Measurements from ENCODE around the gene ITGB3.
"Not testable (repeated sequence)": the region's sequence is repeated elsewhere in the genome, so short reads cannot be mapped to it uniquely, and the experiment has no call there.

The ITGB3 gene

DNA sequence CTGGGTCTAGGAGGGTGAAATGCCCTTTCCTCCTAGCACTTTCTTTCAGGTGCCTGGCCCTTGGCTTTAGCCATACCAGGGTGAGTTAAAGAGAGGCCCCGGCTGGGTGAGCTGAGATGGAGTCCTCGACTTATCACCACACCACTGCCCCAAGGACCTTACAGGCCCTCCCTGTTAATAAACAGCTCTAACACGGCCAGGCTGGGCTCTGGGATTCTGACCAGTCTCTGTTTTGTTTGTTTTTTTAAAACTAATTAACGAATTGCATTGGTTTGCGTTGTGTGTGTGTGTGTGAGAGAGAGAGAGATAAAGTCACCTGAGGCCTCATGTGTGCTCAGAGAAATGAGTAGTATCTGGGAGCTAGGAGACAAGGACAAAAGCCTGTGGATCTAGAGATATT lies 30.2 kb upstream of the ITGB3 start:
- DNase-seq: no peak

GRCh38 chr17:47224077-47224476 lies 29.6 kb upstream of the ITGB3 start:
- DNase-seq: not testable (repeated sequence)

- no peak for DNase-seq
Measured at GRCh38 chr17:47224966-47225365, 28.7 kb upstream of the ITGB3 start.

- DNase-seq: peak; percentile 90
Measured at GRCh38 chr17:47225436-47225858, 28.2 kb upstream of the ITGB3 start.

- DNase-seq: peak; percentile 71
Measured at GRCh38 chr17:47225911-47226688, 27.5 kb upstream of the ITGB3 start.

- DNase-seq: no peak
Measured at GRCh38 chr17:47227862-47228261, 25.8 kb upstream of the ITGB3 start.

GRCh38 chr17:47229535-47230443 lies 23.8 kb upstream of the ITGB3 start:
- peak; percentile 94 for DNase-seq

- no peak for DNase-seq
Measured at GRCh38 chr17:47230864-47231263, 22.8 kb upstream of the ITGB3 start.

DNA sequence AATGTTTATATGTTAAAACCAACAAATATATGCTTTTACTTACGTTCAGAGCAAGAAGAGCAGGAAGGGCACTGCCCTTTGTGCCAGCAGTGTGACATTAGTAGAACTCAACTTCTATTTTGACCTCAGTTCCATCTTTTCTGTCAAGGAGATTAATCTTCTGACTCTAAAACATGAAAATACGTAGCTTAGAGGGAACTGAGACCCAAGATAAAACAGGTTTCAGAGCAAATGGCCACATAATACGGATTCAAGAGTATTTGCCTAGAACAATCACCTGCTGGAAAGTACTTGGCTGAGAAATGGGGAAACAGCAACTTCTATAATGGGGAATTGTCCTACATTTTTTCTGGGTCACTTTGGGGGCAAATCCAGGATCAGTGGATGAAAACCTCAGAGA lies 22.3 kb upstream of the ITGB3 start:
- no peak for DNase-seq

- no peak for DNase-seq
Measured at GRCh38 chr17:47231866-47232265, 21.8 kb upstream of the ITGB3 start.

DNA sequence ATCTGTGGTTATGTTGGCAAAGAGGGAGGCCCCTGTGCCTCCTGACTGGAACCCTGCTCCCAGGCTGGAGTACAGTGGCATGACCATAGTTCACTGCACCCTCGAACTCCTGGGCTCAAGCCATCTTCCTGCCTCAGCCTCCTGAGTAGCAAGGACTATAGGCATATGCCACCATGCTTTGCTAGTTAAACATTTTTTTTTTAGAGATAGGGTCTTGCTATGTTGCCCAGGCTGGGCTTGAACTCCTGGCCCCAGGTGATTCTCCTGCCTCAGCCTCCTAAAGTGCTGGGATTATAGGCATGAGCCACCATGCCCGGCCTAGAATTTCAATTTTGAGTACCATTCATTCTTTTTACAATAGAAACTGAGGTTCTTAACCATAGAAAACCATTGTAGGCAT lies 21.2 kb upstream of the ITGB3 start:
- no peak for DNase-seq

- DNase-seq: no peak
Measured at GRCh38 chr17:47235506-47235905, 18.1 kb upstream of the ITGB3 start.

GRCh38 chr17:47235923-47236322 lies 17.7 kb upstream of the ITGB3 start:
- no peak for DNase-seq

DNA sequence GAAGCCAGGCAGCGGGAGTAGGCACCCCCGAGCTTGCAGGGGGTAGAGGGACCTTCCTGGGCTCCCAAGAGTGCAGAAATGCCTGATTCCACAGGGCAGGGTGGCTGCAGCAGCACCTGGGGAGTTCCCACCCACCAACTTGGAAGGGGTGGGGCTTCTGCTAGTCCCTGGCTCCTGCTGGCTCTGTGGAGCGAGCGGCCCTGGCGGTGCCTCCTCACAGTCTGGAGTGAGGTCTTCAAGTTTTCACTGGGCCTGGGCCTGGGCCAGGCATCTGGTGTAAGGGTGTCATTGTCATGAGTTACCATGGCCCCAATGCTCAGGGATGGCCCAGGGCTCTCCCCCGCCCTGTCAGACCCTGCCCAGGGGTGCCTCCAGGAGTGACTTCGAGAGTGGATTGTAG lies 15.8 kb upstream of the ITGB3 start:
- DNase-seq: no peak

- DNase-seq: no peak
Measured at GRCh38 chr17:47238321-47239010, 15.2 kb upstream of the ITGB3 start.

DNA sequence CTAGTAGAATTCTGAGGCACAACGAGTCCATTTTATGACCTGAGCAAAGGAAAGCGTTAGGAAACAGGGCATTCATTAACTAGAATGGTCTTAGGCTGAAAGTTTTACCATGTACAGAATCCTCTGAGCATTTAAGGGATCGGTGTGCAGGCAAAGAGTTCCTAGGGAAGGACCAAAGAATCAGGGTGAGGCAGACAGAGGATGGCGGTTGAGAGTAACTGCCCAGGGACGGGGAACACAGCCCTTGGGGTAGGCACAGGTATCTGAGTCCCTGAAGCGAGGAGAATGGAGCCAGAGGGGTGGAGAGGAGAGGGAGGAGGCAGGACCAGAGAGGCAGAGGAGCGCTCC lies 14.0 kb upstream of the ITGB3 start:
- DNase-seq: no peak

DNA sequence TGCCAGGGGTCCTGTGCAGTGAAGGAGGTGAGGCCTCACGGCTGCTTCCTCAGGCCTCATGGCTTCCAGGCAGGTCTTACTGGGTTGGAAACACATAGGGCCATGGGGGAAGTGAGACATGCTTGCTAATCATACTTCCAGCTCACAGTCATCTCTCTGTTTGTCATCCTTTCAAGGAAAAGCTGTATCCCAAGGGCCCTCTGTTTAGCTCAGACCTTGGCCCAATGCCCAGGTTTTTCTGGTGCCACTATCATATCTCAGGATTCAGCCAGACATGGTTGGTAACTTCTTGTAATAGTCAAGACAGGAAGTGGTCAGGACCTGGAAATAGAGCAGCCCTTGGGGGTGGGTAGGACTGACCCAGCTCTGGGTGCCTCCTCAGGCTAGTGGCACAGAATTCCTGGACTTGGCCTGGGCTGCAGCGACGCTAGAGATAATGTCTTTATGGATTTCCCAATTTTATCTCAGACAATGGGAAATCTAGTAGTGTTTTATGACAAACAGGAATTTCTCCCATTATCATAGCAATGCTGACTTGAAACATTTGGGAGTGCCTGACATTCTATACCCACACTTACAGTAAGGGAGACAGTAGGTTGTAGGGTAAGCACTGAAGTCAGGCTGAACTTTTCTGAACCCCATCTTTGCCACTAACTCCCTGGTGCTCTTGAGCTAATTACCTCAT lies 13.5 kb upstream of the ITGB3 start:
- DNase-seq: peak; percentile 96

DNA sequence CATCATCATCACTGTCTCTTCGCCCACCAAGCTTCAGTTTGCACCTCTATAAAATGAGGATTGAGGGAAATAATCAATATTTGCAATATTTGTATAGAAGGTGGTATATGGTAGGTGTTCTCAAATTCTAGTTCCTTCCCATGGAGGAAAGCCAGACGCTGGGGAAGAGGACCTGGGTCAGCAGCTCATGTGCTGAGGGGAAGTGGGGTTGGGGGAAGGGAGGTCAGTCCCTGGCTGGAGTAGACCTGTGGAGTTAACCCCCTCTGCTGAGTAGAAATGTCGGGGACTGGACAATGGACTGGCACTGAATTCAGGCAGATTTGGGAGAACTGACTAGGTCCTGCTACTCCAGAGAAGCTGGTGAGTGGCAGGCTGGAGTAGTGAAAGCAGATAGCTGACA lies 12.8 kb upstream of the ITGB3 start:
- DNase-seq: no peak

- no peak for DNase-seq
Measured at GRCh38 chr17:47242648-47243047, 11.0 kb upstream of the ITGB3 start.

DNA sequence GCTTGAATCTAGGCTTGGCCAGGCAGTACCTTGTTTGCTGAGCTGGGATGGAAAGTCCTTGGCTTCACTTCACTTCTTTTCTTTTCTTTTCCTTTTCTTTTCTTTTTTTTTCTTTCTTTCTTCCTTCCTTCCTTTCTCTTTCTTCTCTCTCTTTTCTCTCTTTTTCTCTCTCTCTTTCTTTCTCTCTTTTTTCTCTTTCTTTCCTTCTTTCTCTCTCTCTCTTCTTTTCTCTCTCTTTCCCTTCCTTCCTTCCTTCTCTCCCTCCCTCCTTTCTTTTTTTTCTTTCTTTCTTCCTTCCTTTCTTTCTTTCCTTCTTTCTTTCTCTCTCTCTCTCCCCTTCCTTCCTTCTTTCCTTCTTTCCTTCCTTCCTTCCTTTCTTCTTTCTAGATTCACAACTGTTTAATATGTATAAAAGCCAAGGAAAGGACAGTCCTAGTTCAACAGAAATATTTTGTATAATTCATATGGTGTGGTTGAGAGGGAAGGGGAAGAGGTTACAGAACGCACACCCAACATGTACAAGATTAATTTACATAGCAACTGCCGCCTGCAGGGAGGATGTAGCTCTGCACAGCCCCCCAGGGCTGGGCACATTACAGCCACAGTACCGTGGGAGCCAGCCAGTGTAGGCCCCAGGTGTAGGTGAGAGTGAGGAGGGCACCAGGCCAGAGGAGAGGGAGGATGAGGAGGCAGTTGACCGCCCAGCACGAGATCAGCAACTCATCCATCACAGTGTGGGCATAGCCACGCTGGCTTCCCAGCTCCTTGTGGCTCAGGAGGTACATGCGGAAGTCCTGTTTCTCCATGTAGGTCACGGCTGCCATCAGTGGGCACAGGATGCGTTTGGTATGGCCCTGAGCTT lies 9.7 kb upstream of the ITGB3 start:
- DNase-seq: no peak

DNA sequence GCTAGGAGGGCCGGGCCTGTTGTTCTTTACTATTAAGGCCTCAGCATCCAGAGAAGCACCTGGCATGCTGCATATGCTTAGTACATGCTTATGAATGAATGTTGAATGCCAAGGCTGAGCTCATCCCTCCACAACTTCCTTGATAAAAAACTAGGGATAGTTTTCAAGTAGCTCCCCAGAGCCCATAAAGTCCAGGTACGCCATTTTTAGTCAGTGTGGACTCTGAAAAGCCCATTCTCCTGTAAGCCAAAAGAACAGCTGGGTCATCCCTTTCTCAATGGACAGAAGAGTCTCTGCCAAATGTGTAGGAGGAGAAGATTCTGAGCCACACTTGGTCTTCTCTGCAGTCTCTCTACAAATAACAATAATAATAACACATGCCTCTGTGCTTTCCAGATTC lies 8.9 kb upstream of the ITGB3 start:
- no peak for DNase-seq

DNA sequence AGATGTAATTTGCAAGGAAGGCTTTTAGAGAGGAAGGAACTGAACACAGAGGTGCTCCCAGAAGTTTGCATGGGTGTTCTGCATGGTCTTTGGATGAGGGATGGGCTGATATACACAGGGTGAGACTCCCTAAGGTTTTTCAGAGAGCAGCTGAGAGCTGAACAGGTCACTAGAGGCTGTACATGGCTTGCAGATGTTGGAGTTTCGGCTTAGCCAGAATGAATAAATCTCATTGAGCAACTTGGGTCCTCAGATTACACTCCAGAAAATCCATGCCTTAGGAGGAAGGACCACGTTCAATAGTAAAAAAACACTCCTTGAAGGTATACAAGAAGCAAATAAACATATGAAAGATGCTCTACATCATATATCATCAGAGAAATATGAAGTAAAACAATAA lies 7.5 kb upstream of the ITGB3 start:
- no peak for DNase-seq

Measured in suppressor macrophage treated with lipopolysaccharide for 4 hours (primary cell).